IPS DF 4.7 (cell line): ENCODE measurements around the gene DNAJC5G.
"Not testable (repeated sequence)": the region's sequence is repeated elsewhere in the genome, so short reads cannot be mapped to it uniquely, and the experiment has no call there.

ENCODE experiments used
- DNase-seq: peaks from one replicate; pipeline ENCODE4 v3.0.0-alpha.2; 2013; ENCODE audit warnings: low spot score; ENCODE audit errors: extremely low read depth

DNAJC5G gene

GRCh38 chr2:27280826-27281225, 5.6 kb downstream of the DNAJC5G start:
- DNase-seq = no peak

- no peak for DNase-seq
These were observed 6.2 kb downstream of the DNAJC5G start for GRCh38 chr2:27281442-27281841.

GRCh38 chr2:27281855-27282559, 6.8 kb downstream of the DNAJC5G start, which contains the start of gene TRIM54:
TSS of gene TRIM54 (plus strand) at chr2:27282429. CDS start at chr2:27282732, 303 bp downstream.
- no peak for DNase-seq

- DNase-seq = no peak
These were observed 7.7 kb downstream of the DNAJC5G start for GRCh38 chr2:27282892-27283291.

GRCh38 chr2:27284996-27285395, 9.8 kb downstream of the DNAJC5G start:
- DNase-seq = no peak

- DNase-seq = no peak
These were observed 10.2 kb downstream of the DNAJC5G start for GRCh38 chr2:27285481-27285880.

- DNase-seq = no peak
These were observed 13.4 kb downstream of the DNAJC5G start for GRCh38 chr2:27288610-27289009.

- no peak for DNase-seq
These were observed 15.3 kb downstream of the DNAJC5G start for GRCh38 chr2:27290549-27290948.

- no peak for DNase-seq
These were observed 16.6 kb downstream of the DNAJC5G start for GRCh38 chr2:27291865-27292264.

- no peak for DNase-seq
These were observed 19.7 kb downstream of the DNAJC5G start for GRCh38 chr2:27294928-27295327.

- no peak for DNase-seq
These were observed 21.2 kb downstream of the DNAJC5G start for GRCh38 chr2:27296481-27296880.

- no peak for DNase-seq
These were observed 22.0 kb downstream of the DNAJC5G start for GRCh38 chr2:27297195-27297594.

GRCh38 chr2:27298391-27299080, 23.3 kb downstream of the DNAJC5G start:
- no peak for DNase-seq

GRCh38 chr2:27300606-27301005, 25.4 kb downstream of the DNAJC5G start:
- not testable (repeated sequence) for DNase-seq

- no peak for DNase-seq
These were observed 28.1 kb downstream of the DNAJC5G start for GRCh38 chr2:27303093-27304025.

GRCh38 chr2:27304488-27305240, 29.4 kb downstream of the DNAJC5G start:
- no peak for DNase-seq

- no peak for DNase-seq
These were observed 30.3 kb downstream of the DNAJC5G start for GRCh38 chr2:27305516-27305915.

- DNase-seq = no peak
These were observed 30.9 kb downstream of the DNAJC5G start for GRCh38 chr2:27306136-27306535.

- no peak for DNase-seq
These were observed 31.5 kb downstream of the DNAJC5G start for GRCh38 chr2:27306573-27307286.

- DNase-seq = no peak
These were observed 32.0 kb downstream of the DNAJC5G start for GRCh38 chr2:27307287-27307544.
